ENCODE results near the gene TMEFF1.

TMEFF1 gene

GRCh38 chr9:100586093-100586492 lies 113.1 kb downstream of the TMEFF1 start:
- no peak for TF ChIP-seq CTCF (conservative IDR thresholded peaks at IDR 0.05)
- TF ChIP-seq ZFX (IDR thresholded peaks at IDR 0.05): no peak

GRCh38 chr9:100587375-100587774 lies 114.4 kb downstream of the TMEFF1 start:
- H3K27ac ChIP-seq: no peak overlapping the region
- TF ChIP-seq CTCF (conservative IDR thresholded peaks at IDR 0.05) (no peak), ZFX (IDR thresholded peaks at IDR 0.05) (no peak)

More at GRCh38 chr9:100586093-100586492, 113.1 kb downstream of the TMEFF1 start:
- no peak overlapping the region for H3K27ac ChIP-seq

- H3K27ac ChIP-seq: no peak overlapping the region
- TF ChIP-seq ZFX (IDR thresholded peaks at IDR 0.05) (no peak), CTCF (conservative IDR thresholded peaks at IDR 0.05) (no peak)
These were observed 116.6 kb downstream of the TMEFF1 start for GRCh38 chr9:100589582-100589981.

- TF ChIP-seq ZFX (IDR thresholded peaks at IDR 0.05) (no peak), CTCF (conservative IDR thresholded peaks at IDR 0.05) (no peak)
- H3K27ac ChIP-seq: no peak overlapping the region
These were observed 117.5 kb downstream of the TMEFF1 start for GRCh38 chr9:100590481-100590880.

GRCh38 chr9:100591139-100591538 lies 118.2 kb downstream of the TMEFF1 start:
- no peak overlapping the region for H3K27ac ChIP-seq
- TF ChIP-seq ZFX (IDR thresholded peaks at IDR 0.05) (no peak), CTCF (conservative IDR thresholded peaks at IDR 0.05) (no peak)

GRCh38 chr9:100591639-100592412 lies 118.9 kb downstream of the TMEFF1 start:
- no peak overlapping the region for H3K27ac ChIP-seq
- no peak for TF ChIP-seq ZFX (IDR thresholded peaks at IDR 0.05)
- no peak for TF ChIP-seq CTCF (conservative IDR thresholded peaks at IDR 0.05)

GRCh38 chr9:100595391-100596199 lies 122.6 kb downstream of the TMEFF1 start:
- TF ChIP-seq CTCF (conservative IDR thresholded peaks at IDR 0.05): peak; percentile 93
- no peak for TF ChIP-seq ZFX (IDR thresholded peaks at IDR 0.05)
- no peak overlapping the region for H3K27ac ChIP-seq

Data from C4-2B (cell line).